ENCODE results near the gene EEFSEC. TPM values are rescaled to one million over a fixed set of nuclear protein-coding genes. Genes with fewer than 3 reads are reported as not detected.

The EEFSEC gene
- total and polyA plus RNA-seq, 2 of the 8 experiments (the other 6 are each of a cell fraction or from before 2014, with no cell fraction given): 13.1 to 19.8 TPM

- no peak for TF ChIP-seq CHD7 (IDR thresholded peaks at IDR 0.05; ENCODE audit: insufficient replicate concordance, low read length)
- TF ChIP-seq NANOG (IDR thresholded peaks at IDR 0.05; ENCODE audit: insufficient read depth, low read depth, low read length, poor library complexity, severe bottlenecking): no peak
- TF ChIP-seq TBP (IDR thresholded peaks at IDR 0.05; ENCODE audit: low read depth, low read length): no peak
- TF ChIP-seq SP2 (IDR thresholded peaks at IDR 0.05; ENCODE audit: low read length): no peak
- TF ChIP-seq MAX (IDR thresholded peaks at IDR 0.05): no peak
- no peak for TF ChIP-seq POLR2AphosphoS5 (IDR thresholded peaks at IDR 0.05; ENCODE audit: low read depth, low read length)
- TF ChIP-seq SRF (IDR thresholded peaks at IDR 0.05; ENCODE audit: low read depth, low read length): no peak
- no peak for TF ChIP-seq HDAC2 (IDR thresholded peaks at IDR 0.05; ENCODE audit: borderline replicate concordance in 1 of 2, low read depth in 2 of 2, low read length in 2 of 2)
- TF ChIP-seq ATF3 (IDR thresholded peaks at IDR 0.05; ENCODE audit: insufficient read depth, low read depth, low read length): no peak
- TF ChIP-seq ZNF274 (IDR thresholded peaks at IDR 0.05; ENCODE audit: borderline replicate concordance, extremely low read depth, low read length): no peak
Measured at GRCh38 chr3:128279601-128279880, 126.3 kb downstream of the EEFSEC start (continued).
